B cell (primary cell): ENCODE measurements around the gene MFAP3L. TPM values are rescaled to one million over a fixed set of nuclear protein-coding genes. Genes with fewer than 3 reads are reported as not detected.

ENCODE experiments used
- ATAC-seq: fragments of 200-7000 bp; cut with Tn5 transposase; one replicate; pipeline ENCODE4 v1.10.0; 2021; ENCODE audit warnings: low read depth, mild to moderate bottlenecking, moderate number of reproducible peaks, moderate library complexity
- CTCF ChIA-PET: fragments of 350-600 bp; sonication (Branson Sonifier 250); formaldehyde crosslinking; loops from one replicate; lab custom pipeline; 2021; ENCODE audit warnings: antibody characterized with exemption, inconsistent platforms; lab: Charles Lee
- POLR2A ChIA-PET: fragments of 350-600 bp; sonication (Branson Sonifier 250); formaldehyde crosslinking; loops from one replicate; lab custom pipeline; 2021; ENCODE audit warnings: antibody characterized with exemption; lab: Charles Lee
- DNase-seq: peaks from one replicate; pipeline ENCODE4 v3.0.0; 2013
- H2AFZ ChIP-seq: 2 replicates; pipeline ENCODE4 v1.6.1; 2012; ENCODE audit warnings: mild to moderate bottlenecking, low read depth, low read length; ENCODE audit not compliant: insufficient read depth, poor library complexity, severe bottlenecking
- H3K27ac ChIP-seq, 2 donors: 1 replicate in 1 of 2; 2 replicates in 1 of 2; pipeline ENCODE4 v1.5.1; 2012 to 2013; ENCODE audit warnings: low read length in 2 of 2, mild to moderate bottlenecking in 2 of 2, moderate library complexity in 1 of 2
- H3K27me3 ChIP-seq, 4 experiments: fragments of 200-600 bp in 1 of 4; sonication (generic) in 1 of 4; replicated peaks in 1 of 4; 1 replicate in 2 of 4; 2 replicates in 2 of 4; pipeline versions ENCODE4 v1.6.1 to v1.7.0; 2013 to 2016; ENCODE audit warnings: low read length in 3 of 4, mild to moderate bottlenecking in 2 of 4, mixed read lengths in 1 of 4, moderate library complexity in 1 of 4; ENCODE audit not compliant: insufficient read depth in 4 of 4, control insufficient read depth in 3 of 4; ENCODE audit errors: control extremely low read depth in 1 of 4
- H3K36me3 ChIP-seq, 2 experiments: replicated peaks in 1 of 2; 1 replicate in 1 of 2; 2 replicates in 1 of 2; pipeline versions ENCODE4 v1.6.1 to v1.7.1; 2013; ENCODE audit warnings: low read length in 1 of 2; ENCODE audit not compliant: insufficient read depth in 2 of 2, control insufficient read depth in 1 of 2; ENCODE audit errors: control extremely low read depth in 1 of 2, extremely low read depth in 1 of 2
- H3K4me1 ChIP-seq, 2 donors: fragments of 200-600 bp in 1 of 2; sonication (generic) in 1 of 2; 1 replicate in 1 of 2; 2 replicates in 1 of 2; pipeline versions ENCODE4 v1.5.1 to v1.6.1; 2013 to 2017; ENCODE audit warnings: low read length in 2 of 2; ENCODE audit not compliant: control insufficient read depth in 2 of 2, insufficient read depth in 2 of 2
- H3K4me2 ChIP-seq: replicated peaks from 2 replicates; pipeline ENCODE3; 2012; ENCODE audit warnings: mild to moderate bottlenecking, low read depth, low read length; ENCODE audit not compliant: poor library complexity, severe bottlenecking
- H3K4me3 ChIP-seq, 5 experiments: fragments of 200-600 bp in 1 of 5; sonication (generic) in 1 of 5; 1 replicate in 3 of 5; 2 replicates in 2 of 5; pipeline versions ENCODE4 v1.5.1 to v1.7.0; 2011 to 2016; ENCODE audit warnings: low read length in 4 of 5, mild to moderate bottlenecking in 4 of 5, low read depth in 2 of 5, control low read depth in 1 of 5, moderate library complexity in 1 of 5; ENCODE audit not compliant: insufficient read depth in 1 of 5; ENCODE audit errors: control extremely low read depth in 1 of 5, extremely low read depth in 1 of 5
- H3K79me2 ChIP-seq: fragments of 200-600 bp; sonication (generic); one replicate; pipeline ENCODE4 v1.6.0; 2016; ENCODE audit warnings: low read length; ENCODE audit not compliant: control insufficient read depth, insufficient read depth
- H3K9ac ChIP-seq: fragments of 200-600 bp; sonication (generic); 2 replicates; pipeline ENCODE4 v1.6.1; 2017; ENCODE audit warnings: mild to moderate bottlenecking, low read length, moderate library complexity
- H3K9me3 ChIP-seq, 3 donors: one replicate each; pipeline versions ENCODE4 v1.6.1 to v1.7.1; 2013; ENCODE audit warnings: low read length in 2 of 3; ENCODE audit not compliant: control insufficient read depth in 2 of 3, insufficient read depth in 1 of 3; ENCODE audit errors: control extremely low read depth in 1 of 3
- H4K20me1 ChIP-seq: 2 replicates; pipeline ENCODE4 v1.6.0; 2012; ENCODE audit warnings: mild to moderate bottlenecking, low read length; ENCODE audit not compliant: insufficient read depth, control insufficient read depth, poor library complexity, severe bottlenecking
- H3K27ac Mint-ChIP-seq: one replicate; pipeline ENCODE4 v1.8.0; 2021; ENCODE audit warnings: mixed read lengths
- H3K27me3 Mint-ChIP-seq: one replicate; pipeline ENCODE4 v1.8.0; 2021; ENCODE audit warnings: mixed read lengths
- H3K4me1 Mint-ChIP-seq: one replicate; pipeline ENCODE4 v1.8.0; 2021; ENCODE audit warnings: mixed read lengths
- H3K4me3 Mint-ChIP-seq: one replicate; pipeline ENCODE4 v1.8.0; 2021; ENCODE audit warnings: mixed read lengths
- H3K9me3 Mint-ChIP-seq: one replicate; pipeline ENCODE4 v1.8.0; 2022; ENCODE audit warnings: mixed read lengths; ENCODE audit not compliant: insufficient read depth
- CTCF ChIP-seq: fragments of 200-600 bp; IDR thresholded peaks from one replicate; pipeline ENCODE4 v1.8.0; 2022; ENCODE audit warnings: antibody characterized with exemption, mild to moderate bottlenecking
- EZH2 ChIP-seq: IDR thresholded peaks from 2 replicates; pipeline ENCODE4 v1.6.1; 2012; ENCODE audit warnings: borderline replicate concordance, low read depth, mild to moderate bottlenecking, moderate library complexity, low read length; ENCODE audit not compliant: insufficient read depth, poor library complexity, severe bottlenecking
- WGBS: methylation state at CpG from one replicate; pipeline ENCODE4 v1.1.5; 2013; ENCODE audit warnings: missing lambda C conversion rate; ENCODE audit not compliant: insufficient coverage; 5-methylcytosine and 5-hydroxymethylcytosine counted together
- intact Hi-C: fragments of 100-400 bp; cut with micrococcal nuclease; formaldehyde crosslinking; loops from one replicate; pipeline ENCODE4 v1.10.0; 2022
- polyA plus RNA-seq: library from polyadenylated mRNA; depleted of rRNA; stranded (reverse); fragments of >200 nt; gene quantifications from 2 replicates; pipeline ENCODE4 v1.2.3, GENCODE V29; 2012
- total RNA-seq, 2 donors: library from RNA; stranded (reverse); fragments of 120-200 nt in 1 of 2; gene quantifications; 1 replicate in 1 of 2; 2 replicates in 1 of 2; pipeline versions ENCODE4 v1.2.3 to v1.2.4, GENCODE V29; 2013 to 2022

Gene MFAP3L
- total and polyA plus RNA-seq, 2 donors (not counting 1 experiment from before 2014, with no cell fraction given), result 0.37 to 0.63 TPM

DNA sequence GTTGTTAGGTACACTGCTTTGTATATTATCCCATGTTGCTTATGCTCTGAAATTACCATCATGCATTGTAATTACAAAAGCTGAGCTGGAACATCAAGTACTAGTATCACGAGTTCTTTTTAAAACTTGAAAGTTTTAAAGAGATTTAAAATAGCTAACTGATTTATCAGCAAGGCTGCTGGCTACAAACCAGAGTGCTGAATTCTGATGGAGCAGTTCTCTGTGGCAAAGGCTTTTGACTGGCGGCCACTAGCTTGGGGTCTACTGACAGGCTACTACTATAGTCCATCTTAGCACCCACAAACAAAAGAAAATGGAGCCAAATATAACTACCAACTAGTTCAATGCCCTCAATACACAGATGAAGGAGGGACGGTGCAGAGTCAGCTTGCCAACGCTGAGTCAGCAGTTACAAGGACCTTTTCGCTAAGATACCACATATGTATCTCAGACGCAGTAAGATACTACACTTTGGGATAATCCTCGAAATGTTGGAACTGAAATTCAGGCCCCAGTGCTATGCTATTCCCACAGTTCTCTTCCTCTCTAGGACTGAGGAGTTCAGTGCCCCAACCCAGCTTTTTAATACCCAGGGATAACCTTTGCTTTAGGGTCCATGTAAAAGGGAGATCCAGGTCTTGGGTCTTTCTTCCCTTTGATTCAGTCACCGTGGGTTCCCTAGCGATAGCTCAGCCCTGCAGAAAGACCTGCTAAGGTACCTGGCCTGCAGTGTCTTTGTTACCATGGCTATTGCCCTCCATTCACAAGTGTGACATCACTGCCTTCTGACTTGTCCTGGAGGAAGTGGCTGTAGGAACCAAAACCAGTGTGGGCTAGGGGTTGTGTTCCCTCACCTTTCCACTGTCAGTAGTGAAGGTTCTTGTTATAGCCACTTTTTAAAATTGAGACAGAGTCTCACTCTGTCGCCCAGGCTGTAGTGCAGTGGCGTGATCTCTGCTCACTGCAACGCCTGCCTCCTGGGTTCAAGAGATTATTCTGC is 22.8 kb downstream of the MFAP3L start:
- CTCF ChIA-PET, result no interaction called here

More for the DNA sequence above, 22.8 kb downstream of the MFAP3L start:
- no peaks in the 10 kb centered on the region for H3K9me3 ChIP-seq
- no peak overlapping the region for H3K9ac ChIP-seq
- DNase-seq (no peak), ATAC-seq (no peak)
- H3K27me3 ChIP-seq, result no peaks in the 10 kb centered on the region
- H3K4me3 Mint-ChIP-seq, result no peak overlapping the region
- H3K79me2 ChIP-seq, result no peaks in the 10 kb centered on the region
- TF ChIP-seq EZH2 (no peak), CTCF (no peak)
- intact Hi-C loops, result no loop called here
- H3K36me3 ChIP-seq, result no peaks in the 10 kb centered on the region
- H3K4me1 Mint-ChIP-seq, result peaks cover 4% of the 10 kb centered on the region
- H4K20me1 ChIP-seq, result no peaks in the 10 kb centered on the region
- no peaks in the 10 kb centered on the region for H3K9me3 Mint-ChIP-seq
- peaks cover 4 to 5% of the 10 kb centered on the region in 2 donors for H3K4me1 ChIP-seq
- H3K27ac Mint-ChIP-seq, result no peak overlapping the region
- no peak overlapping the region for H3K4me2 ChIP-seq
- no peak overlapping the region for H2AFZ ChIP-seq
- H3K27ac ChIP-seq, result no peak overlapping the region
- 94% methylated on average over 9 of the region's 12 CpGs for WGBS
- no peak overlapping the region for H3K4me3 ChIP-seq
- POLR2A ChIA-PET, result no interaction called here
- peaks cover 12% of the 10 kb centered on the region for H3K27me3 Mint-ChIP-seq
